Activated T-cell treated with anti-CD3 and anti-CD28 coated beads for 48 hours (primary cell): ENCODE results near the gene MARK2.

Experiments
- DNase-seq: peaks from one replicate; pipeline ENCODE4 v3.0.0-alpha.2; 2020; ENCODE audit warnings: low read depth

MARK2 gene

DNA sequence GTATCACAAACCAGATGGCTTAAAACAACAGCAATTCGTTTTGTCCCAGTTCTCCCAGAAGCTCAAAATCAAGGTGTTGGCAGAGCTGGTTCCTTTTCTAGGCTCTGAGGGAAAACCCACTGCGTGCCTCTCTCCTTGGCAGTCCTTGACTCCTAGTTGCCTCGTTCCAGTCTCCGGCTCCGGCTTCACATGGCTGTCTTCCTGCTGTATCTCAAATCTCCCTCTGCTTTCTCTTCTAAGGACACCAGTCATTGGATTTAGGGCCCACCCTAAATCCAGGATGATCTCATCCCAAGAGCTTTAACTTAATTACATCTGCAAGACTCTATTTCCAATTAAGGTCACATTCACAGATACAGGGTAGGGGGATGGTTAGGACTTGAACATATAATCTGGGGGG, 90.7 kb downstream of the MARK2 start:
- no peak for DNase-seq

DNA sequence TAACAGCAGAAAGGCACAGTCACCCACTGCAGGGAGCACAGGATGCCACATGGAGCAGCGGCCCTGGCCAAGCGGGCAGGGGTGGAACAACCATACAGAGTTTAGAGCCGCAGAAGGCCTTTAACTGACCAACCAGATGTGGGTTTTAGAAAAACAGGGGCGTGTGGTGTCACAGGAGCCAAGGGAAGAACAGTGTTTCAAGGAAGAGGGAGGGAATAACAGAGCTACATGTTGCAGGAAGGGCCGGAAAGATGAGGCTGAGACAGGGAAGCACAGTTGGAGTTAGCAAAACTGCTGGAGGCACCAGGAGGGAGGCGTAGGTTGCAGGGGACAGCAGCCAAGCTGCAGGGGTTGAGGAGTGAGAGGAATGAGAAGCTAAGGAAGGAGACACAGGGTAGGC, 92.1 kb downstream of the MARK2 start:
- DNase-seq = no peak

DNA sequence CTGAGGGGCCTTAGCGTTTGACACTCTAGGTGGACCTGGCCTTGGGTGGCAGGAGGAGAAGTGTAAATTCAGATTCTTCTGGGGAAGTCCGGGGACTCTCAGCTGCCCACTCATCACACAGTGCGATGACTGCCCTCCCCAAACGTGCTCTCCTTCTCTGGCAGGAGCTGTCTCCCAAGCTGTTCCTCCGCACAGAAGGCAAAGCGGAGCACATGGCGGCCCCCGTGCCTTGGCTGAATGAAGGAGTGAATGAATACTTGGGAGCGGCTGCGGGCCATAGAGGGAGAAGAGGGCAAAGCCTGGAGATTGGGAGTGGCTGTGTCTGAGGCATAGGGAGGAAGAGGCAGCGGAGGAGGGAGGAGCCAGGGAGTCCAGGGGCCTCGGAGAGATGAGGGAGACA, 93.0 kb downstream of the MARK2 start:
- no peak for DNase-seq

DNA sequence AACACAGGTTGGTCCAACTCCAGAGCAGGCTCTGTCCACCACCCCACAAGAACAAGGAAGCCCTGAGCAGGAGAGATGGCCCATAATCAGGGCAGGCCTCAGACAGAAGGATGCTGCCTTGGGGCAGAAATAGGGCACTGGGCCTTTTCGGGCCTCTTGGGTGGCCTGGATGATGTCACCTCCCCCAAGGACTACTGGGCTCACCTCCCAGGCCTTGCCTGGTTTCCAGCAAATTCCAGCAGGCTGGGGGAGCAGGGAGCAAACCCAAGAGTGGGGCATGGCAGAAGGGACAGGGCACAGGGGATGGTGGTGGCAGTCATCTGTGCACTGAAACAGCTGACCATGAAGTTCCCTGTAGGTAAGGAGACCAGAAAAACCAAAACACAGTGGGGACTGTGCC, 94.5 kb downstream of the MARK2 start:
- no peak for DNase-seq

DNA sequence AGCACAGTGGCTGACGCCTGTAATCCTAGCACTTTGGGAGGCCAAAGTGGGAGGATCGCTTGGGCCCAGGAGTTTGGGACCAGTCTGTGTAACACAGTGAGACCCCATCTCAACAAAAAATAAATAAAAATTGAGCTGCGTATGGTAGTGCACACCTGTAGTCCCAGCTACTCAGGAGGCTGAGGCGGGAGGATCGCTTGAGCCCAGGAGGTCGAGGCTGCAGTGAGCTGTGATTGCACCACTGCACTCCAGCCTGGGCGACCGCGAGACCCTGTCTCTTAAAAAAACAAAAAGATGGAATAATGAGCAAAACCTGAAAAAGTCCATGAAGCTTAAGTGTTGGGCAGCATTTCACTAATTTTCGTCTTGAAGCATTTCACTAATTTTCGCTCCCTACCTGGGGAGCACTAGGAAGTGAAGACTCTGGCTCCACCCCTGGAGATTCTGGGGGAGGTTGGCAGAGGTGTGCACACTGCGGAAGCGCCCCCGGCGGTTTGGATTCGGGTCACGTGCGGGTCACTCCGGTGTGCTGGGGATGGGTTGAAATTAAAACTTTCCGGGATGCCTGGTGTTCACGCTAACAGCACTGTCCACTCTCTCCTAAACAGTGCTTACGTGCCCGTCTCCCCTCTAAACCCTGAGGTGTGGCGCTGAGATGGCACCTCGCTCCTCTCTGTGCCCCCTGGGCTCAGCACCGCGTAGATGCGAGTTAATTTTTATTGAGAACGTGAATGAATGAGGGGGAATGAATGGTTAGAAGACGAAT, 99.0 kb downstream of the MARK2 start:
- DNase-seq = no peak

DNA sequence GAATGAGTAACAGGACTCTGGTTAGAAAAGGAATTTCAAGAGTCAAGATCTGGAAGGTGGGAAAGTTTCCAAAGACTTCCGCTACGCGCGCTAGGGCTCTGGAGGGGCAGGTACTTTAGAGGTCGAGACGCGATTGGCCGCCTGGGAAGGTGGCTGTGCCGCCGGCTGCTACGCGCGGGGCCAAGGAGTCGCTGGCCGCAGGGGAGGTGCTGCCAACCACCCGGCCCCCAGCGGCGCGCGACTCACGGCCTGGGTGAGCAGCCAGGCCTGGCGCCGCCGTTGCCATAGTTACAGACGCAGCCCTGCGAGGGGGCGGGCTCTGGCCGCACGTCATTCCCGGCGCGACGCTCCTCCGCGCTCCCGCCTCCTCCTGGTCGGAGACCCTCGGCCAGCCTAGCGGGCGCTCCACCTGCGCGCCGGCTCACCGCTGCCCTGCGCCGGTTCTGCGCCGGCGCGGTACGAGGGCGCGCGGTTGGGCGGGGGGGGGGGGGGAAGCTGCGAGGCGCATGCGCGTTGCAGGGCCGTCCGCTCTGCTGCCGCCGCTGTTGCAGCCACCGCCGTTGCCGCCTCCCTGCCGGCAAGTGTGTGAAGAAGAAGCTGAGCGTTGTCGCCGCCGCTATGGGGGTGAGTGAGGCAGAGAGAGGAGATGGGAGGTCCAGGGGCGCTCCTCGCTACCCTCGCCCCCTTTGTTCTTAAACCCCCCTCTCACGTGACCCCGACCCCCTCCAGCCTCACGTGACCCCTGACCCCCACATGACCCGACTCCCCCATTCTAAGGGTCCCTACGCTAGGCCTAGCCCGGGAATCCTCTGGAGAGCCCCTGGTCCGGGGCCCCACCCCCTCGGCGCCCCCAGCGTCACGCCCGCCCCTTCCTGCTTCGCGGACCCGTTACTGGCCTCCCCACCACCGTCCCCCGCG, 99.8 kb downstream of the MARK2 start, which contains the start of gene NAA40:
TSS of gene NAA40 (plus strand) at position 524 of the 918 bp plus-strand sequence. CDS start at position 619, 95 bp downstream.
- DNase-seq = peak; percentile 96

DNA sequence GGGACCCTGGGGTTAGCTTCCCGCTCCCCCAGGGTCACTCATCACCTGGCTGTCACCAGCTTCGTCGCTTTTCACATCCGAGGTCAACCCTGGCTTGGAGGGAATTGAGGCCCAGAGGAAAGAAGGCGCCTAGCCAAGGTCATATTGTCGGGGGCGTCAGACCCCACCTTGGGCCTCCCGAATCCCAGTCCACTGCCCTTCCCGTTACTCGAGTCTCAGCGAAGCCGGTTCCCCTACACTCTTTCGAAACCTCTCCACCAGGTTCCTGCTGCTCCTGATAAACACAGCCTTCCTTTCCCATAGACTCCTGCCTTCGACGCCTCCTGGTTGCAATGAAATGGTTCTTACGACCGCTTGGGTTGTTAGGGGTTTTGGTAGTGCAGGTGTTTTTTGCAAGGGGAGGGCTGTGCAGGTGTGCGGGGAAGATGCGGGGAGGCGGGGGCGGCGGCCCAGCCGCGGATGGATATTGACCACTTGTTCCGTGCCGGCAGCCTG, 100.5 kb downstream of the MARK2 start:
- no peak for DNase-seq

DNA sequence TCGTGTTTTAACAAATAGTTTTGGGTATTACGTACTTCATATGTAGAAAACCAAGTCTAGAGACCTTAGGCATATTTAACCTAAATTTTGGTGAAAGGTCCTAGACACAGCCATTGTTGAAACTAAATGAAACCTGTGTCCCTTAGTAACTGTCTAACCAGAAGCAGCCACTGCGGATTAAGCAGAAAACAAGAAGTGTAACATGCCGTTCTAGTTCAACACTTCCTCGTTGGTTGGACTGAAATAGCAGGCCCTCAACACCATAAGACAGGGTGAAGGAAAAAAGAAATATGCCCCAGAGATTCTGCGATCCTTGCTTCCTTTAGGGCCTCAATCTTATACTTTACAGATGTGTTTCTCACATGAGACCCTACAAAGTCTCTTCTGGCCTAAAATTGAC, 101.9 kb downstream of the MARK2 start:
- DNase-seq = no peak

DNA sequence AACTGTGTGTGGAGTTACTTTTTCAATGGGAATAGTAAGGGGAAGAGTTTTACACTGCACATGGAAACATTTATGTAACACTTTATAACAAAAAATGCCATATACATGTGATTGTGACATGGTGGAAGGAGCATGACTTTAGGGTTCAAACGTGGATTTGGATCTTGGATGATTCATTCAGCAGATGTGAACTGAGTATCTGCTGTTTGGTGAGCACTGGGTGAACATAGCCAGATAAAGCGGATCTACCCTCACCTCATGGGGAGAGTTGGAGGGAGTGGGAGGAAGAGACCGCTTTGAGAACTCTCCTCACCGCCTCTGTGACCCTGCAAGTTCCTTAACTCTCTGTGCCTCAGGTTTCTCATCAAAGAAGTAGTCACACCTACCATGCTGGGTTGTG, 103.0 kb downstream of the MARK2 start:
- DNase-seq = no peak

DNA sequence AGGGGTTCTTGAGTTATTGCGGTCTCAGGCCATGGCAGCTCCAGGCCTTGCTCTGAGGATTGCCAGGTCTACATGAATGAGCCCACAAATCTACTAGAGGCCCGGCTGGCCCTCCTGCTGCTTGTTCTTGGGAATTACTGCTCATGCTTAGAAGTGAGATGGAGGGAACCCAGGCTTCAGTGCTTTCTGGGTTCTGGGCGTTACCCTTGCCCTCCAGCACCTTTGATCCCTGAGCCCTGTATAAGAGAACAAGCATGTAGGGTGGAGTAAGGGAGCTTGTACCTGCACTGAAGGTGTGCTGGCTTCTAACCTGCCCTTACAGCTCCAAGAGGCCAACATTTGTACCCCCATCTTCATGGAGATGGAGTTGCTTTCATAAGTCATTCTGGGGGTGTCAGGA, 103.9 kb downstream of the MARK2 start:
- DNase-seq = no peak

DNA sequence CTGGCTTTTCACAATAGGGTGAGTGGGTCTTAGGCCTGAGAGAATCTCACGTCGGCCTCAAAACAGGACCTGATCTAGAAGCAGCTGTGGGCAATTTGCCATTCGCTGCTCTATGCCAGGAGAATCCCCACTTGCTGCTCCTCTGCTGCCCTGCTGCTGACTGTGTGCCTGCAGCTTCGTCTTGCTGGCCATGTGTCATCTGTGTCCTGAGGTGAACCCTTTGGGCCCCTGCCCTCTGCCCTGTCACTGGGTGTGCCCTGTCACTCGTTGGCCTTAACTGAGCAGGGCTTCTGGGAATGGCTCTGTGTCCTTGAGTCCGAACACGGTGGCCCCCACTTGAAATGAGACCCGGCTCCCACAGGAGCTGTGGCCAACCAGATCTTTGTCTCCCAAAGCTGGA, 106.1 kb downstream of the MARK2 start:
- DNase-seq = no peak

DNA sequence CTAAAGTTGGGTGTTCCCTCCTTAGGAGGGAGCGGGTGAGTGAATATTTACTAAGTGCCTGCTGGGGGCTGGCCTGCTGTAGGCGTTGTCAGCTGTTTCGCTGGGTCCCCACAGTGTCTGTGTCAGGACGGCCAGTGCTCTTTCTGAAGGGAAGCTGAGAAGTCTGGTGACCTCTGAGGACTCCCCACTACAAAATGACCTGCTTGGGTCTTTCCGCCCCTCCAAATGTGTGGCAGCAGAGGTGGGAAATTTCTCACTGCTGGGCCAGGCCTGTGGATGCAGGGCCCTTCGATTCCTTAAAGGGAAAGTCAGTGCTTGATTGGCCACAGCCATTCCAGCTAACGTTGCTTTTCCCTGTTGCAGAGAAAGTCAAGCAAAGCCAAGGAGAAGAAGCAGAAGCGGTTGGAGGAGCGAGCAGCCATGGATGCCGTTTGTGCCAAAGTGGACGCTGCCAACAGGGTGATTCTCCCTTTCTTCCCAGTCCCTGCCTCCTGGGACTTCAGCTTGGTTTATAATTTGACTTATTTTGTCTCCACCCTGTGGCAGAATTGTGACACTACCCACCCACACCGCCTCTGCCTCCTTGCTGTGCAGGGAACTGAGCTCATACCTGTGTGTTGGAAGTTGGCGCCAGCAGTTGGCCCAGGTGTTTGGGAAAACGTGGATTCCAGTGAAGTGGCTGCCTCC, 106.7 kb downstream of the MARK2 start:
- peak; percentile 24 for DNase-seq

DNA sequence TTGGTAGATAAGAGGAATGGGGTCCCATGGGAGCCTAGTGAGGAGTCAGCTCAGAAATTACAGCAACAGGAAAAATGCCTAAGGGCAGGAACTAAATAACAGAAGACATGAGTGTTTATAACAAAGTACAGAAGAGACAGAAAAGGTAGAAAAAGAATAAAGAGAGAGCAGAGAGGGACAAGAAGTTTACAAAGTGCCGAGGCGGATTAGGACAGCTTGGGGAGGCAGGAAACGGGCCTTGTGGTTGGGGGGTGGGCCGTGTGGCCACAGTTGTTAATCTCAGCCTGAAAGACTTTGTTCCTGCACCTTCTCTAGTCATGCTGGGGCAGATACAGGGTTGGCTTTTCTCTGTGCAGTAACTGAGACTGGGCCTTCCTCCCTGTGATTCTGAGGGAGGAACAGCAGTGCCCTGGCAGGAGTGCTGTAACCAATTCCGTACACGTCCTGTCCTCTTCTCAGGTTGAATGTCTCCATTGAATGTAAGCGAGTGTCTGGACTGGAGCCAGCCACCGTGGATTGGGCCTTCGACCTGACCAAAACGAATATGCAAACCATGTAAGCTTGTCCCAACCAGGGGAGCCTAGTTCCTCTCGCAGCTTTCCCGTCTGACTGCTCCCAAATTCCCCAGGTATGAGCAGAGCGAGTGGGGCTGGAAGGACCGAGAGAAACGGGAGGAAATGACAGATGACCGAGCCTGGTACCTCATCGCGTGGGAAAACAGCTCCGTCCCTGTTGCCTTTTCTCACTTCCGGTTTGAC, 113.0 kb downstream of the MARK2 start:
- DNase-seq = no peak

DNA sequence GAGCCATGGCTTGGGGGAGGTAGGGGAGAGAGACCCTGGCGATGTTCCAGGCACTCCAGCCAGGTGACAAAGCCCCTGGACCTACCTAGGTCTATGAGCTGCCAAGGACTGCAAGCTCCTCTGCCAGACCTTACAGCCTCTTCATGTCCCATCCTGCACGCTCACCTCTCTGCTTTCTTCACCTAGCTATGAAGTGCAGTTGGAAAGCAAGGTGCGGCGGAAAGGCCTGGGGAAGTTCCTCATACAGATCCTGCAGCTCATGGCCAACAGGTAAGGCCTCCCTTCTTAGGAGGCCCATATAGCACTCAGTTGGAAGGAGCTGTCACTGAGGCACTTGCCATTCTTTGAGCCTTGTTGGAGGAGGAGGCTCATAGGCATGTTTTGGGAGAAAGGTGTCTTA, 113.7 kb downstream of the MARK2 start:
- DNase-seq = no peak

DNA sequence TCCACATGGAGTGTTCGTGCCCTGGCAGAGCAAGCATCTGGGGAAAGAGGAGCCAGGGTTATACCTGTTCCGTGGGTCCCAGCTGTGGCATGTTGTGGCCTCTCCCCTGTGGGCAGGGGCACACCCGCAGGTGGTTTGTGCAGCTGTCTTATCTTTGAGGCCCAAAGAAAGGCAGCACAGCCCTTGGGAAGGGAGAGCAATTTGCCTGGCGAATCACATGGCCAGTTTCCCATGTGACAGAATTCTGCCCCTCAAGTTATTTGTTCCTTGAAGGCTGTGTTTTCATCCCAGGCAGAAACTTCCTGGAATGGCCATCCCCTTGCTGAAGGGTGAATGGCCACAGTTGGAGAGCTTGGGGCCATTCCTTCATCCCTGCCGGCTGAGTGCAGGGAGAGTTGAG, 119.1 kb downstream of the MARK2 start:
- DNase-seq = no peak
